Activated CD4-positive, alpha-beta T cell treated with anti-CD3 and anti-CD28 coated beads for 24 hours (primary cell): ENCODE data around the gene TUBGCP3.
"Not testable (repeated sequence)": the region's sequence is repeated elsewhere in the genome, so short reads cannot be mapped to it uniquely, and the experiment has no call there.

Source experiments
- DNase-seq, 2 donors: peaks; one replicate each; pipeline ENCODE4 v3.0.0-alpha.2; 2020; ENCODE audit warnings: low read depth in 2 of 2

Gene TUBGCP3

DNA sequence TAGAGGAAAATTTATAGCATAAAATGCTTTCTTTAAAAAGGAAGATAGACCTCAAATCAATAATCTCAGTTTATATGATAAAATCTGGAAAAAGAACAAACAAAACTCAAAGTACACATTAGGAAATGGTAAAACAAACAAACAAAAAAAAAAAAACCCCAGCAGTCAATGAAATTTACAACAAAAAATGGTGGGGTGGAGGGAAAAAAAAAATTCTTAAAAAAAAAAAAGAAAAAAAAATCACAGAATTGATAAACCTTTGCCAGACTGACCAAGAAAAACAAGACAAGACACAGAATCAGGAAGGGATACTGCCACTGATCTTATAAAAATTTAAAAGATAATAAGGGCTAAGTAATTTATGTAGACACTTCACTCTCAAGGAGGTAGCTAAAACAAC lies 11.2 kb downstream of the TUBGCP3 start:
- DNase-seq, result no peak

DNA sequence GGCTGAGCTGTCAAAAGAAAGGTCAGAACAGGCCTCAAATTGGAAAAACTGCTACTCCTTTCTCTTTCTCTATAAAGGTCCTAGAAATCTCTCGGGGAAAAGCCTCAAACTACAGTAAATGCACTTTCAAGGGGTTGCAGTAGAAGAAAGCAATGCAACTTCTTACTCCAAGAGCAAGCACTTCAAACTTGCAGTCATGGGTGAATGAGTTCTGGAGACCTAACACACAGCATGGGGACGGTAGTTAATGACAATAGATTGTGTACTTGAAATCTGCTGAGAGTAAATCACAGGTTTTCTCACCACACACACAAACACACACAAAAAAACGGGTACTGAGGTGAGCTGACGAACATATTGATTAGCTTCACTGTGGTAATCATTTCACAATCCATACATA lies 11.8 kb downstream of the TUBGCP3 start:
- DNase-seq, result no peak

DNA sequence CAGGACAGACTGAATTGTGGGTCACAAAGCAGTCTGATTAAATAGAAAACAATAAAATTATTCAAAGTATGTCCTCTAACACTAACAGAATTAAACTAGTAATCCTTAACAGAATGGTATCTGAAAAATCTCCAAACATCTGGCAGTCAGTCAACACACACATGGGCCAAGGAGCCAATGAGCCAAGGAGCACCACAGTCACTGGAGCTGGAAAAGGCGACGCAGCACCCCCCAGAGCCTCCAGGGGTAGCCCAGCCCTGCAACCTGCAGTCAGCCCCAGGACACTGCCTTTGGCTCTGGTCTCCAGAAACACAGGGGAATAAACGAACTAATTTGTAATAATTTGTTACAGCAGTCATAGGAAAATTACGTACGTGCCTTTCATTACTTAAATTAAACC lies 12.3 kb downstream of the TUBGCP3 start:
- no peak for DNase-seq

DNA sequence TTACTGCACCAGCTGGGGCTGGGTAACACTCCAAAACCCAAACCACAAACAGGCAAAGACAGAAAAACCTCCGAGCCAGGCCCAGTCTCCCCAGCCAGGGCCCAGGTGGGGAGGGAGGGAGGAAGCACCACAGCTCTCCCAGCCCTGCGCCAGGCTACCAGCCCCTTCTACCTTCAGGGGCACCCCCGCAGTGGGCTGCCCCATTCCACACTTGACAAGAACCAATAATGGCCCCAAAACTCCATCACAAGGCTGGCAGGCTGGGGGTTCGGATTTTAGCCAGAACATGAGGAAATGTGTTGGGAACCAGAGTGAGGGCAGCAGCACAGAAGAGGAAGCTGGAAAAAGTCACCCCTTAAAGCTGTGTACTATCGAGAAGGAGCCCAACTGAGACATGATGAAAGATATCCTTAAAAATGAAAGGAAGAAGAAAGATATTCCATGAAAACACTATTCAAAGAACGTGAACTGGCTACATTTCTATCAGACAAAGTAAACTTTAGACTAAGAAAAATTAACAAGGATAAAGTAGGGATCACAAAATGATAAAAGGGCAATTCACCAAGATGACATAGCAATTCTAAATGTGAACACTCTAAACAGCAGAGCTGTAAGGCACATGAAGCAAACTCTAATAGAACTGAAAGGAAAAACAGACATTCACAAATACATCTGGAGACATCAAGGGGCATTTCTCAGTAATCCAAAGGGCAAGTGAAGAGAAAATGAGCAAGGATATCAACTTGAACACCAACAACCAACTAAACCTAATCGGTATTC lies 12.9 kb downstream of the TUBGCP3 start:
- no peak for DNase-seq

DNA sequence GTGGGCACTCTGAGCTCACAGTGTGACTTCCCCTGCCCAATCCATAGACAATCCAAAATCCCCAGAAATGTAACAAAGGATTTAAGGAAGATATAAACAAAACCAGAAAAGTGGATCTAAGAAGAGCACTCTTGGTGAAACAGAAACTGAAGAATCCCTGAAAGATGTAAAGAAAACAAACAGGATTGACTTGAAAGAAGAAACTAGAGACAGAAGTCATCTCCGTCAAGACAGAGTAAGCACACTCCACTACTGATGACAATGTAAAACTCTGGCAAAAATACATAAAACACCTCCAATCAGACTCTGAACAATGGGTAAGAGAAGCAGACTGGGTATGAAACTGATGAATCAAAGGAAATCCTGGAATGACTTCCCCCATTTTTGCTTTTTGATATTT lies 13.5 kb downstream of the TUBGCP3 start:
- no peak for DNase-seq

DNA sequence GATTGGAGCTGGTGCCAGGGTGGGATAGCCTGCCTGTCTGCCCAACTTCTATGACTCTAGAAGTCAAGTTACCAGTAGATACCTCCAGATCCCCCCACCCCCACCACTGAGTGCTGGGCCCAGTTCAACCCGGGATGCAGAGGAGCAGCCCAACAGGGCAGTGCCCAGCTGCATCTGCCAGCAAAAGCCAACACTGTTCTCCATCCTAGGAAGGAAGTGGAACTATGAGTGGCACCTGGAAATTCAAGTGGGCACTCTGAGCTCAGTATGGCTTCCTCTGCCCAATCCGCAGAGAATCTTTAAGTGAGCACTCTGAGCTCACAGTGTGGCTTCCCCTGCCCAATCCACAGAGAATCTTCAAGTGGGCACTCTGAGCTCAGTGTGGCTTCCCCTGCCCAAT lies 14.2 kb downstream of the TUBGCP3 start:
- DNase-seq, result no peak

DNA sequence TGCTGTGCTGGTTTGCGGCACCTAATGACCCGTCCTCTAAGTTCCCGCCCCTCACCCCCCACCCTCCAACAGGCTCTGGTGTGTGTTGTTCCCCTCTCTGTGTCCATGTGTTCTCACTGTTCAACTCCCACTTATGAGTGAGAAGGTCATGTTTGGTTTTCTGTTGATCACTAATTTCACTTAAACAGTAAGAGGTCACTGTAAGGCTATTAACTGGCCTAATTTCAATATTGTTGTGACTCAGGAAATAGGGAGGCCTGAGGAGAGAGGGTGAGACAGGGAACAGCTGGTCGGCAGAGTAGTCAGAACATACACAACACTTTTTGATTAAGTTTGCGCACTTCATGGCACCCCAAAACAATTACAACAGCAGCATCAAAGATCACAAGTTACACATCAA lies 15.6 kb downstream of the TUBGCP3 start:
- no peak for DNase-seq

DNA sequence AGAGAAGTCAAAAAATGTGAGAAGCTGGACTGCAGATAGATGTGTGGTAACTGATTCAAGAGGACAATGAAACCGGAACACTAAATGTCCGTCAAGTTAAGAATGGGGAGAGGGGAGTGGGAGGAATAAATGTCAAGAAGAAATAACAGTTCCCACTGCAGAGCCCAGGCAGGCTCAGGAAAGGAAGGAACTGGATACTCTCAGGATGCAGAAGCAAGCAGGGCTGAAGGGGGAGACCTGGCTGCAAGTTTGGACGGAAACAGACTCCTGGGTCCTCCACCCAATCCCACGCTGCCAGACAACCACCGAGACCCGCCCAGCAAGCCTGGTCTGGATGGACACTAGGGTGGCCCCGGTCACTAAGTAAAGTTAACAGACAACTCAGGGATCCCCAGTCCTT lies 18.1 kb downstream of the TUBGCP3 start:
- DNase-seq, result no peak

DNA sequence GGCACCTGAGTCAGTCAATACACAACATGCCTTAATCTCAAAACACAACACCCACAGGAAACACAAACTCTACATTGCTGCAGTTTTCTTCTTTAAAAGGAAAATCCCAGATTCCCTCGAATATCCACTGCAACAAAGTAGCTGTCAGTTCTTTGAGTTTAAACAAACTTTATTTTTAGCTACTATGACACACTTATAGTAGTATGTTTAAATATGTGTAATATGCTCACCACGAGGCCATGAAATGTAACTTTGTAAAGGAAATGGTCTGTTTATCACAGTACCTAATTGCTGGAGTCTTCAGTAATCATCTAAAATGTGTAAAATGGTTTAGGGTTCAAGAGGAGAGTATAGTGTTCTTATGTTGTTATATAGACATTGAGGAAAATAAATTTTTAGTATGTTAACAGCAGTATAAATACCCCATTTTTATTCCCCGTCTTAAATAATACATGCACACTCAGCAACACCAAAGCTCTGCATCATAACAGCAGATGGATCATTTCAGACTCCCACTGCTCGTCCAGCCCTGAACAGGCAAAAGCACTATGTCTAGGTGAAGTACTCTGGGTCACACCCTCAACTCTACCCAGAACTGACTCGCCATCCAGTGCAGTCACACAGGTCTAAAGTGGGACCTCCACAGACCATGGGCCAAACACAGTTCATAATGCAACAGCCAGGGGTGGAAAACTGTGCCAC lies 20.6 kb downstream of the TUBGCP3 start:
- no peak for DNase-seq

DNA sequence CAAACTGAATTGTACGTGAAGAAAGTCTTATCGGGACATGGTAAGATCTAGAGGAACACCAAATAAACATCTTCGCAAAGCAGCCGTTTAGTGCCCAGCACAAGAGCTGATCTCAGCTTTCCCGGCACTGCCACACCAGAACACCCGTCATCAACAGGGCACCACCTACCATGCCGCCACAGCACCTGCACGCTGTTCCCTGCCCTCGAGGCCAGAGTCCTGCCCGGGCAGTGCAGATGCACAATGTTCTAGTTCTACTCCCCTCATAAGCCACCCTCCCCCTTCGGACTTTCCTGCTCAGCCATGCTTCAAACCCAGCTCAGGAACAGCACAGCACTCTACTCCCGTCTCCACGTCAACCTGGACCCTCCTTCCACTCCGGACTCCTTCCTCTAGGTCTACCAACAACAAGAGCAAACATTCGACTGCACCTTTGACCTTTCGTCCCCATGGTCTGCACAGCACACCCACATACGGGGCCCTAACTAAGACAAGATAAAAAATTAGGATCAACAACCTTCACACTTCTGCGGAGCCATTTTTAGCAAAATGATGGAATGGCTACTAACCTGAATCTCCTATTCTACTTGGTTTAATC lies 25.1 kb downstream of the TUBGCP3 start:
- no peak for DNase-seq

DNA sequence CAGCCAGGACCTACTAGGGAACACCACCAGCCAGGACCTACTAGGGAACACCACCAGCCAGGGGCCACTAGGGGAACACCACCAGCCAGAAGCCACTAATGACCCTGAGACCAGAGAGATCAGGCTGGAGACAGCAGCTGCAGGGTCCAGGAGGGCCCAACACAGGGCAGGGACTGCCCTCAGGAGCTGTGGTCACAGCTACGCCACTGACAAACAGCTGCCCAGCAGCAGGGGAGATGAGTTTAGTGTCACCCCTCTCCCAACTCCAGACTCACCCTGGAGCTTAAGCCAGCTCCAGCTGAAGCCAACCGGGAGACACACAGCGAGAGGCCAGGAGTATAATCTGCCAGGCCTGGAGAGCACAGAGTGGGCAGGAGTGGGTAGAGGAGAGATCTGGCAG lies 25.7 kb downstream of the TUBGCP3 start:
- DNase-seq, result no peak

DNA sequence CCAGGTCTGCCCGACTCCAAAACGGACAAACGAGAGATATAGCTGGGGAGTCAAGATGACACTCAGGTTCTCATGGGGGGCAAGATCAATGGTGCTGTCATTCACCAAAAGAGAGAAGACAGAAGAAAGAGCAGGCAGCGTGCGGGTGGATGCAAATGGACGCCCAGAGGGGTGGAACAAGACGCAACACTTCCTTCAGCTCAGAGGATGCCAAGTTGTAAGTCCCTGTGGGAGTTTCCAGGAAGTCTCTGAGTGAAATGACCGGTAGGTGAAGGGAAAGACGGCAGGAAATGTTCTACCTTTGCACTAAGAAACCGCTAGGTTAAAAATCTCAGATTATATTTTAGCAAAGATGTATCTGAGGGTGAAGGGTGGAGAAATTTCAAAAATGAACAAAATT lies 26.5 kb downstream of the TUBGCP3 start:
- no peak for DNase-seq

DNA sequence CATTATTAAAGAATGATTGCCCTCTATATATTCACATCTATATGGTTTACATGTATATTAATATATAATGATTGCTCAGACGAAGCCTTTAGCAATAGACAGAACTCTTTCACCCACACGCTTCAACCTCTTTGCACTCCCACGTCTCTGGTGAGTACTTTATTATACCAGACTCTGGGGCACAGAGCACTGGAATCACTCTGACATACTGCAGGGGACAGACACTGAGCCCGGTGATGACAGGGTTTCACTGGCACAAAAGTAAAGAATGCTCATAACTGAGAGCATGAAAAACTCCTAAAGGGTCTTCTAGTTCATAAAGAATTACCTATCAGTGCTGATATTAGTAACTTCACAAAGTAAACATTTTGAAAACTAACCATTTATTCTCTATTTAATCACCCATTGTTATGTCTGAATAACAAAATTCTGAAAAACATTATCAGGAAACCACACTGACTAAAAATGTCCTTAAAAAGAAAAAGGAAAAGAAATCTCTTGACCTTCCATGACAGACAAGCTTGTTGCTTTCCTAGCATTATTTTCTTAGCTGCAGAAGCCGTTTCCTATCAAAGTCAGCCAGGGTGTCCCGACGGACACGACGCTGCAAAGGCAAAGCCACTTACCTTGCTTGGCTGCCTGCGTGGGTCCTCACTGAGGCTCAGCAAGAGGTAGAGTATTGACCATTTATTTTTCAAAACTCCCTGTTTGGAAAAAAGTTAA lies 29.1 kb downstream of the TUBGCP3 start:
- no peak for DNase-seq

DNA sequence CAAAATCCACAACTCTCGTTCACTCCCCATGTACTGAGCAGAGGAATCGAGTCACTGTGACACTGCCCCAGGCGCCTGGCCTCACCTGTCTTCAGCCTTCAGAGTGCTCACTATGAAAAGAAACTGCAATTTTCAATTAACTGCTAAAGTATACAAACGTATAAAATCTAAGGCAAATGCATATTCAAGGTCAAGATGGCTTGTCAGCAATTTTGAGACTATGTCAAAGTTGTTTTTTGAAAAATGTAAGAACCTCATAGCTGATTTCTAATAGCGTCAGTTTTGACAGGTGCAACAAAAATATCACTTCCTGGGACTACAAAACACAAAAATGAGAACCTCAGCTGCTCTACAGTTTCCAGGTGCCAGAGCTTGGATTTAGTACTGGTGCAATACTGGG lies 31.4 kb downstream of the TUBGCP3 start:
- no peak for DNase-seq

DNA sequence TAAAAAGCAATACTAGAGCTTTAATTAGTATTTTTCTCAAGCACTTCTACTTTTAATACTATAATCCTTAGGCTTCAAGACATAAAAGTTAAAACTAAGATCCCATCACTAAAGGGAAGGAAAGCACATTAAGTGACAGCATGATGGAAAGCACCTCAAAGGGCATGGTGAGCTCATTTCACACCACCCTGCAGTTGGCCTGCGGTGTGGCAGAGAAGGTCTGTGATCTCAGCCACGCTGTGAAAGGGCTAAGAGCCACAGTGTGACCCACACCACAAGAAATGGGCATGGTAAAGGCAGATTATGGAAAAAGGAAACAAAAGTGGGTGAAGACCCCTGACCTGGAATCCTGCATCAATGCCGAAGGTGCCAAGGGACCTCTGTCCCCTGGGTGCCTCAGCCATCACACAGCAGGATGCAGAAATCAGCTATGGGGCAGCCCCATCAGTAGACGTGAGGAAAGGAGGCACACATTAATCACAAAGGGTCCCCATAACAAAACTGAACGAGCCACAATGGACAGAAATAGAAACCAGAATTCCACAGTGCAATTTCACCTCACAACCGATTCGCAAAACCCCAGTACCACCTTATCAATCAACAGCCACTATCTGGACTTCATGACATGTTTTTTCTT lies 33.6 kb downstream of the TUBGCP3 start:
- DNase-seq, result no peak

DNA sequence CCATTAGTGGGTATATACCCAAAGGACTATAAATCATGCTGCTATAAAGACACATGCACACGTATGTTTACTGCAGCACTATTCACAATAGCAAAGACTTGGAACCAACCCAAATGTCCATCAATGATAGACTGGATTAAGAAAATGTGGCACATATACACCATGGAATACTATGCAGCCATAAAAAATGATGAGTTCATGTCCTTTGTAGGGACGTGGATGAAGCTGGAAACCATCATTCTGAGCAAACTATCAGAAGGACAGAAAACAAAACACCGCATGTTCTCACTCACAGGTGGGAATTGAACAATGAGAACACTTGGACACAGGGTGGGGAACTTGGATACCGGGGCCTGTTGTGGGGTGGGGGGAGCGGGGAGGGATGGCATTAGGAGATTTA lies 39.0 kb downstream of the TUBGCP3 start:
- not testable (repeated sequence) for DNase-seq

DNA sequence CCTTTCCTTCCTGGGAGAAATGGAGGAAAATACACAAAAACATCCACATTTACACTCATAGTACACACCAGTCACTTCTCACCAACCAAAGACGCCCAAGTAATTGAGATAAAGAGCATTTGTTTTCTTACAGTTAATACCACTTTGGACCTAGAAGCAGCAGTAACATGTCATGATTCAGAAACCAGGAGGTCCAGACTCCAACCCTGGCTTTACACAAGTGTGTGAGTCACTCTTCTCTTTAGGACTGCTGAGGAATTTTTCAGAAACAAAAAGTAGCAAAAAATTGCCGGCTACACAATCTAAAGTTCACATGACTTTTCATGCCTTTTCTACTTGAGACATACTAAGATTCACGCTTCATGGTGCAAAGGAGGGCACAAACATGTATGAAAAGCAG lies 42.1 kb downstream of the TUBGCP3 start:
- no peak for DNase-seq

DNA sequence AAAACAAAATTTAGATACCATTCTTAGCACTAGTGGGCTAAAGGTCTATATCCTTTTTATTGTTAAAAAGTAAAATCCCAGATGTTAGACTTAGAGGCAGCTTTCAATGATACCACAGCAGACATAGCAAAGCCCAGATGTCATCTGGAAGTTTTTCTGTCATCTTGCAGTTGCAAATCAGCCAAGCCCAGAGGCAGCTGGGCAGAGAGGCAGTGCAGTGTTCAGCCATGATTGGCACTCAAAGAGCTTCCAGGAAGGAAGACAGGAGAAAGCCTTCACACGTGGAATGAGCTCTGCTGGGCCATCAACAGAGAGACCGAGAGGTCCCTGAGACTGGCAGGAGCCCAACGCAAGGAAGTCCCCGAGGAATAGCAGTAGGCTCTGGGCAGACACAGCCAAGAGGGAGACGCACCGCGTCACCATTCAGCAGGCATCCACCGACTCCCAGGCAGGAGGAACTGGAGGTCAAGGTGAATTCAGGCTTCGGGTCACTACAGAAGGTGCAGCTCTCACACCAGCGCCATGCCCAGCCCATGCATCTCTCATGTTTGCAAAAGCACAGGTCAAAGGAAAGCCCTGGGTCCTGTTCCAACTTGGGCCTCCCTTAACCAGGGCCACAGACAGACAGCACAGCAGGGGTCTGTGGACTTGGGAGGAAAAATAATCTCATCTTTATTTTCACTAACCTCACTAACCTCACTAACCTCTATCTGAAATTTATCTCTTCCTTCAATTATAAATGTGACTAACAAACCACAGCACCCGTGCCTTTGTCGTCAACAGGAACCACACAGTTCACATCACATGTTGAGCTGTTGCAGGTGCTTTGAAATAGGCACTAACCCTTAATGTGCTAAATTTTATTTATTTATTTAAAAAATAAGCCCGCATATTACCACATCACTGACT lies 54.9 kb downstream of the TUBGCP3 start:
- DNase-seq, result no peak

DNA sequence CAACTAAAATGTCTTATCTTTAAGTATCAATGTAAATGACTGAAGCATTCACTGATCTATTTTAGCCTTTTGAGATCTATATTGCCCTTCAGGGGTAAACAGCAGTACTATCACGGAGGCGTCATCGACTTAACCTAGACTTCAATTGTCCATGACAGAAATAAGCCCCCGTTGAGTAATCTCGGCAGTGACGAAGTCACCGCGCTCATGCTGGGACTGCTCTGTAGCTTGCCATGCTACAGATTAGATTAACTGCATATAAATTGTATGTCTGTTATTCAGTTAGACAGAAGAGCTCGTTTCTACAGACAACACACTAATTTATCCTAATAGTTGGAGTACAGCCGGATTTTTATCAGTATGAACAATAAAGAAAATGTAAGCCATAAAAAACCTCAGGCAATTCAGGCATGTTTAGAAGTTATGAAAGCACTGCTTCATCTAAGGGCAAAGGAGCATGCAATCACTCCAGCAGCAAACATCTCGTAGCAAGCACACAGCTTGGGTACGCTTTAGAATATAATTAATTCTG lies 56.6 kb downstream of the TUBGCP3 start:
- DNase-seq, result no peak

DNA sequence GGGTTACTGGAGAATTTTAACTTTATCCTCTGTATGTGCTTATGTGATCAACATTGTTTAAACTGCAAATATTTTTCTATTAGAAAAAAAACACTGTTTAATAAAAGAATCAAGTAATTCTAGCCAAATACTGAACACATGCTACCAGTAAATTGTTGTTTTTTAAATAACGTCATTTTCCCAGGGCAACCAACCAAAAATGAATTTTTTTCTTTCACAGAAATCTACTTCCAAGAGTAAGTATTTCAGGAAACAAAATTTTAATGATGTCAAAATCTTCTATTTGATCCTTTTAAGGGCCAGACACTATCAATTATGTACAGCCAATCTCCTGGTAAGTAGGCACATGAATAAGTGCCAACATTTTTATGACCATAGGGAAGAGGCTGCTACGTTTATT lies 57.1 kb downstream of the TUBGCP3 start:
- DNase-seq, result no peak

DNA sequence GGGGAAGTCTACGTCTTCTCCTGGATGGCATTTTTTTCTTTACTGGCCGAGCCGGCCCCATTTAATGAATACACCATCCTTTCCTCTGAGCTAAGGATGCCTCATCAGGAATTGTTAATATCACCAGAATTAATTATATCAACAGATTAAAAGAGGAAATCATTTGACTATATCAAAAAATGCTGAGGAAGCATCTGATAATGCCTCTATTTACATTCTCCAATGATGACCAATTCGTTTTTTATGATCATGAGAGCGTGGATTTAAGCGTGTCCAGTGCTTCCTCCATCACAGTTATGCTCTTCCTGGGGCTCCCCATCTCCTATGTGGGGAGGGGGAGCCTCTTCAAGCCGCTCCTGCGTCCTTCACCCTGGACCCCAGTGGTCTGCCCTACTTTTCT lies 58.7 kb downstream of the TUBGCP3 start:
- no peak for DNase-seq
